ENCODE results near the gene MARCHF3.
"Not testable (repeated sequence)": the region's sequence is repeated elsewhere in the genome, so short reads cannot be mapped to it uniquely, and the experiment has no call there.

The MARCHF3 gene, protein sequence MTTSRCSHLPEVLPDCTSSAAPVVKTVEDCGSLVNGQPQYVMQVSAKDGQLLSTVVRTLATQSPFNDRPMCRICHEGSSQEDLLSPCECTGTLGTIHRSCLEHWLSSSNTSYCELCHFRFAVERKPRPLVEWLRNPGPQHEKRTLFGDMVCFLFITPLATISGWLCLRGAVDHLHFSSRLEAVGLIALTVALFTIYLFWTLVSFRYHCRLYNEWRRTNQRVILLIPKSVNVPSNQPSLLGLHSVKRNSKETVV

DNA sequence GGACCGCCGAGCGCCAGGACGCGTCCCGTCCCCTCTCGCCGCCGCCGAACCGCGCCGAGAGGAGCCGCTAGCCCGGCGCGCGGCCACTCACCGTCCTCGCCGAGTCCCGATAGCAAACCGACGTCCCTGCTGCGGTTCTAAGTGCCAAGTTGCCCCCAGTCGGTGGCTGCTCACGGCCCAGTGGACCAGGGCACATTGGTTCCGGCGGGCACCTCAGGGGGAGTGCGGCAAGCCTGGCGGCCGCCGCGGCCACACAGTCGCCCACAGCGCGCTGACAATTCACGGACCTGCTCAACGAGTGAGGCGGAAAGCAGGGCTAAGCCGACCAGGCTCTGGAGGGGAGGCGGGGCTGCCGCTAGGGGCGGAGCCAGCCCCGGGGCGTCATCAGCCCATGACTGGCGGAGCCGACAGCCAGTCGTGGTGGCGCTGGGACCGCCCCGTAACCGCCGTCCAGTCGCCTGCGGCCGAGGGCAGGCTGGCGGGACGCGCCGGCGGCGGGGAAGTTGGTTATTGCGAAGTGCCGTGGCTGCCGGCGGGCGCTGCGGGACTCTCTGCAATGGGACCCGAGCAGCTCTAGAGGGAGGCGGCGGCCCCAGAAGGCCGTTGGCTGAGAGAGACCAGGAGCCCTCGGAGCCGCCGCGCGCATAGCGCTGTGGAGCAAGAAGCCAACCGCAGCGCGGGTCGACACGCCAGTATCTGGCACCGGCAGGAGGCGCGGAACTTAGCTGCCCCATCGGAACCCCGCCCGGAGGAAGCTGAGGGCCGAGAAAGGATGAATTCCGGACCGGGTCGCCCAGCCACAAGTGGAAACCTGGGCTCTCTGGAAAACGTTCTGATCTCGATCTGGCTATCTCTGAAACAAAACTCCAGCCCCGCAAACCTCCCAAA is at the start of gene MARCHF3:
TSS of gene MARCHF3 (minus strand) at position 300 of the 888 bp plus-strand sequence. CDS start 112,387 bp downstream, outside the sequence.
- DNase-seq = peak; percentile 91

DNA sequence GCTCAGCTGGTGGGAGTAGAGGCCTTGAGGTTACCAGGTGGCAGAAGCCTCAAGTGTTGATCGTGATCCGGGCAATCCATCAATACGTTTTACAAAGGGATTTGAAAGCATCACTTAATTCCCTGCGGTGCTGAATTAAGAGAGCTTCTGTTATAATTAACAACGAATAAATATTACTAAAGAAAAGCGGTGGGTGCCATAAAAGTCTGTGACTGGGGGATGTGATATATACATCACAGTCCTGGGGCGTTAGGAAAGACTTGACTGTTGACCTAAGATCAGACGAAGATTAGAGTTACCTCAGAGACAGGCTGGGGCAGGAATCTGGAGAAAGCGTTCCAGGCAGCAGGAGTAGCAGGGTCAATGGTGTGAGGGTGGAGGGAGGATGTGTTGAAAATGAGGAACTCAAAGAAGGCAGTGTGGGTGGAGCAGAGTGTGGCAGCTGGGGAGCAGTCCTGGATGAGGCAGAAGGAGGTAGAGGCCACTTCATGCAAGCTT is 49.7 kb upstream of the MARCHF3 start:
- DNase-seq = peak; percentile 96

DNA sequence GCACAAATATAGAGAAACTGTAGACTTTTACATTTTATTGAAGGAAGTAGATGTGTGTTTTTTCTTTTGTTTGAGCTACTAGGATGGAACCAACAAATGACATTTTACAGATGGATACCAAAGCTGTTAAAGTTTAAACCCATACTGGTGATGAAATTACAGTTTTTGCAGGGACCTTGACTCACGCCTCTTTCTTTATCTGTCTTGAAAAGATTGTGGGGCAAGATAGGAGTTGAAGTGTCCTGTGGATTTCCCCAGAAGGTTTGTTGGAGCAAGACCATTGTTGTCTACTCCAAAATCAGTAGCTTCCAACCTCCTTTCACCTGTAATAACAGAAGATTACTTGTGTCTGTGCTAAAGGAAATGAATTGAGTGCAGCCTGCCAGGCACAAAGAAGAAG is 47.0 kb upstream of the MARCHF3 start:
- DNase-seq = no peak

DNA sequence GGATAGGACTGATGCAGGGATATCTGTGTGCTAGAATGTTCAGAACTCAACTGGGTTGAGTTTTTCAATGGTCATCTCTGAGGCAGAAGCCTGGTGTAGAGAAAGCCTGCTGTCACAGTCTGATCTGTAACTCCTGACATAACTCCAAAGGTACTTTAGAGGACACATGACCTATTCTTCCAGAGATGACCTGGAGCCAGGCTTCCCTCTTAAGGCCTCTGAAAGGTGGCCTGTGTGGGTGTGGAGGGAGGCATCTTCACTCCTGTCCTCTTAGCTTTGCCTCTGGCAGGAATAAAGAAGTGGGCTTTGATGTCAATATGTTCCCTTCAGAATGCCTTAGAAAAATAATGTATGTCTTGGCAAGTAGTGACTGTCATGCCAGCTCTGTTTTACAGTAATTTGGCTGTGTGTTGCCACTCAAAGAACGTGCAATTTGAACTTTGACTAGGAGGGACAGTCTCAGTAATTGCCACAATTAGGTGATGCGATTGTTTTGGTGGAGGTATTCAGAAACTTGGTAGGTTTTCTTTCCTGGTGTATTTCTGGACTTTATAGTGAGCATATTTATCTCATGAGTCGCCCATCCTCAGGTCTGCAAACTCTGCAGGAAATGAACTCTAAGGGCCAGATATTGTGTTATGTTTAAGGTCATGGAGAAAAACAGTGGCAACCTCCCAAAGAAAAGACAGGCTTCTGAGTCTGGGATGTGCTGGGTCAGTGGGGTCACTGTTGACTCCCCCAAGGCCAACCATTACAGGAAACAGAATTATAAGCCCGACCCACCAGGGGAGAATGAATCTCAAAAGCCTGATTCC is 46.2 kb upstream of the MARCHF3 start:
- no peak for DNase-seq

DNA sequence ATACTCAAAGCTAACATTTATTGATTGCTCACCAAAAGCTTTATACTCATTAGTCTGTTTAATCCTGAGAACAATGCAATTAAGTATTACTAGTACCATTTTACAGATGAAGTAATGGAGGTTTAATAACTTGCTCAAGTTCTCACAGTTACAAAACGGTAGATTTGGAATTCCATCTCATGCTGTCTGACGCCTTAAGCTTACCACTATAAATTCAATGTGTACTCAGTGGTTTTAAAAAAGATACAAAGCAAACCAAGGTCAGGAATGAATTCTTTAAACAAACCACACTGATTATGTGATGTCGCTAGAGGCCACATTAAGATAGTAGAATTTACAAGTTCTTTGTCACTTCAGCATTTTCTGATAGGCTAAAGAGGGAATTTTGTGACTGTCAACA is 44.1 kb upstream of the MARCHF3 start:
- no peak for DNase-seq

DNA sequence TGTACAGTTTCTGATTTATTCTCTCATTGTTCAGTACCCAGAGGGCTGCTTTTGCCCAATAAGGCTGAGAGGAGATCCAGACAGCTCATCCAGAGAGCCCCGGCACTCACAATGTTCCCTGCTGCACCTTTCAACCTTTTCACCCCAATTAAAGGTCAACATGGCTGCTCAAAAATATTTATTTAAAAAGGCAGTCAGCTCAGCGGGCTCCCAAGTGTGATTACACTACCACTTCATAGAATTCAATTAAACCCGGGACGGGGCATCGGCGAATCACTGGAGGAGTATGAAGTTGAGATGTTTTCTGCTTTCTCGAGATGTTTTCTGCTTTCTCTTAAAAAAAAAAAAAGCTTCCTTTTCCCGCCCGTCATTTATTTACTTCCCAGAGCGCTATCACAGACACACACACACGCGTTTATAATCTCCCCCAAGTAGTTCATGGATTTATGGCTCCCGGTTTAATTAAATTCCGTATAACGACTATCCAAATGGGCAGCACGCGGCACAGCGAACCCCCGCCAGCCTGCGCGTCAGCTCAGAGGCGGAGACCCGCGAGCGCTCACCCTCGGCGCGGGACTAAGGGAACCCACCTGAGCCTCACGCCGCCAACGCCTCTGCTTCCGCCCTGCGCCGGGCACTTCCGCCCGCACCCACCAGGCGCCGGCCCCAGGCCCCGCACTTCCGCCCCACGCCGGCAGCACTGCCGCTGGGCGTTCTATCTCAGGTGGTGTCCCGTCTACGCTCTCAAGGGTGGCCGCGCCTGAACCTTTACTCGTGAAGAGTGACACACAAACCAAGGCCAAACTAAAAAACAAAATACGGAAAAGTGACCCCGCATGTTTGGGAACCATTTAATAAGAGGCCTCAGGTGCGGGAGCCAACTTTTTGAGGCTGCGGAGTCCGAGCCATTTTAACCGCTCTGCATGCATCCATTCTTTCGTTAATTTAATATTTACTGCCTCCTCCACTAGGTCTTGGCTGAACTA is 42.8 kb upstream of the MARCHF3 start, which contains the start of gene C5orf63:
TSS of gene C5orf63 (minus strand) at position 642 of the 986 bp plus-strand sequence. CDS start 14,507 bp downstream, outside the sequence.
- peak; percentile 79 for DNase-seq

DNA sequence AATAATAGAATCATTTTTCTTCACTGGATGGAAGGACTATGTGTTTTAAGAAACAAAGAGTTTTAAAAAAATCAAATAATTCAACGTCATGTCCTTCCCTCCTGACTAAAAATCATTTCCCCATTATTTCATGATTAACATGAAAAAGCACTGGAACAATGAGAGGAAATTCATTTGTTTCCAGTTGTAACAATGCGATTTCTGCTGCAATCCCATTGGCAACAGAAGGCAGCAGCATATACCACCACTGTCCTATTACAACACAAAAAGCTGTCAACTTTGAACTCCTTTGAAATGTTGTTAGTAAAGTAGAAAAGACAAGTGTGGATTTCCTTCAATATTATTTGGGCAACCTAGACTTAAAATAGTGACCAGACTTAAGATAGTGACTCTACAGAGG is 39.9 kb upstream of the MARCHF3 start:
- DNase-seq = no peak

DNA sequence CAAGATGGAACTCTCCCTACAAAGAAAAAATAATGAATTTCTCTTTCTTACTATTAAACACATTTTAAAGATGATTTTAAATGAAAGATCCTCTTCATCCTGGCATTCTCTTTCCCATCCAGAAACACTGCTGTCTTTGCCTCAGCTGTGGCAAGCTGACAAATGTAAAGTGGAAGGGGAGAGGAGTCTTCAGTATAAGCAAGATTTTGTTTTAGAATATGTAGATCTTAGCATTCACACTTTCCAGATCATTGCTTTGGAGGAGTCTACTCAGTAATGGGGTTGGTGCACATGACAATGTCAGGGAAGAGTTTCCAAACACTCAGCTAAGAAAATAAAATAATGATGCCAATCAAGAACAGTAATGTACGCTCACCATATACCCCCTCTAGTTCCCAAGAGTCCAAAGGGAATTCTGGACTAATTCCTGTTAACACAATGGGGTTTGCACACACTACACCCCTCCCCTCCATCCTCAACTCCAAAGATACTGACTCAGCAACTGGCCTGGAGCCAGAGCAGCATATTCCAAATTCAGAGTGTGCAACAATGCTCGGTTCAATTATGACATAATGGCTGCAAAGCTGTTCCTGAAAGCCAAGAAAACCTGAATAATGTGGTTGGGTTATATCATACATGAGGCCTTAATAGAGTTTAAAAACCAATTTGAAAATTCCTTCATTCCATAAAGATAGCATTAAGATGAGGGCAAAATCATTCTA is 38.3 kb upstream of the MARCHF3 start:
- no peak for DNase-seq

DNA sequence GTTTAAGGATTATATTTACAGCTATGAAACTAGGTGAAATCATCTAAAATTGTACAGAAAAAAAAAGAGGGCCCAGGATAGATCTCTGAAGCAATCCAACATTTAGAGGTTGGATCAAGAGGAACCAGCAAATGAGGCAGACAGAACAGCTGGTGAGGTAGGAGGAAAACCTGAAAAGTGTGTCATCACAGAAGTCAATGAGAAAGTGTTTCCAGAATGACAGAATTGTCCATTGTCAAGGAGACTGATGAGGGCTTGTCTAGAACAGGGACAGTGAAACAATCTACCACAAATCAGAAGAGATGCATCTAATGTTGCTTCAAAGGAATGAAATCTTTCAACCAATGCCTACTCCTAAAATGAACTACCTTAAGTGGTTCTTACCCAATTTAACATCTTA is 36.4 kb upstream of the MARCHF3 start:
- DNase-seq = no peak

DNA sequence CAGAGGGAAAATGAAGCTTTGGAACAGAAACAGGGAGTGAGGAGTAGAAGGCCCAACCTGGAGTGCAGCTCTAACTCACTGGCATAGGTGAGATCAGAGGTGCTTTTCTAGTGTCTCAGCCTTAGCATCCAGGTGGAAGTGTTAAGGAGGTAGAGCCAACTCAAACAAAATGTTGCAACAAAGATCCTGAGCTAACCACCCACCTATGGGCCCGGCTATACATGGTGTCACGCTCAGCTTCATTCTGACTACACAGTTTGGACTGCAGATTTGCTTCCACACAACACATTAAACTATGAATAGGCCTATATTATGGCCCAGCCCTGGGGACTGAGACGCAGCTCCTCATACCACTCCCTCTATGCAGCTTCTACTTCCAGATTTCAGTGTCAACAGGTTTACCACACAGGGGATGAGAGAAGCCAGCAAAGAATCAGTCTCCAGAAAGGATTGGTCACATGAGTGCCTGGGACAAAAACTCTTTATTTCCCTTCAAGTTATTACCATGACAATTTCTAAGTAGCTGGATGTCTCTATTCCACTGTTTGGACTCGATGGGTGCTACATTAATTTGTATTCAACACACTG is 34.0 kb upstream of the MARCHF3 start:
- DNase-seq = no peak

DNA sequence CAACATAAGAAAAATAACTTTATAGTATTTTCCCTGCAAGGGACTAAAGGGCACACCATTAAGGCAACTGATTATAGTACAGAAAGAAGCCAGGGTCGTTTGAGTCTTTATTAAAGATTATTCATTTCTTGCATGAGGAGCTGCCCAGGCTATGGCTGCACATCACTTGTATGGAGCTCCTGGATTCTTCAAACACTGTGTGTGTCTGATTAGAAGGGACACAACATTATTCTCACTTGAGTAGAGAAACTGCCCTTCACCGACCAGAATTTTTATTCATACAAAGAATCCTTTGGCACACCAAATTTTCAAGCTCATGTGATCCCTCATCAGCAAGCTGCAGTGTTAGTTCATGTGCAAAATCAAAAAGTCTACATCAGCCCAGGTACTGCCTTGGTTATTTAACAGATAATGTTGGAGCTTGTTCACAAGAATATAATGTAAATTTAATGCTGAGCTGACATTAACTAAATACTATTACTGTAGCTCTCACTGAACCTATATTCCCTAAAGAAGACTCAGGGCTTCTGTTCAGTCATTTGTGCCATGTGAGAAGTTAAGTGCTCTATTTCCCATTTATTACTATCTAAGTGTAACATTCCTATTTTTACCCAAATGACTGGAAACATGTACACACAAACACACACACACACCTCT is 33.0 kb upstream of the MARCHF3 start:
- no peak for DNase-seq

DNA sequence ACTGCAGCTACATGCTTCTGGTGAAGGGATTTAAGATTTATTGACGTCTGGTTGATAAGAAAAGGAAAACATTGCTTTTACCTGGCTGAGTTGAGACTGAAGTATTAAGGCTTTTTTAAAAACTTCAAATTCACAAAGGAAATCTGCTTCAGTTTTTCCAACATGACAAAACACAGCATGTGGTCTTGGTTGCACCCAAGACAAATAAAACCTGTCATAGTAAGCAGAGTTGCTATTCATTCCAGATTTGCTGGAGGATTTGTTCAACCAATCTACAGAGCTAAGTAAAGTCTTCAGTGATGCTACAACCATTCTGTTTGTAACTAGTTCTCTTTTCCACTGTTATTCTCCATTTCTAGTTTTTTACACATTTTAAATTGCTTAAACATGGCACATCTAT is 31.6 kb upstream of the MARCHF3 start:
- no peak for DNase-seq

DNA sequence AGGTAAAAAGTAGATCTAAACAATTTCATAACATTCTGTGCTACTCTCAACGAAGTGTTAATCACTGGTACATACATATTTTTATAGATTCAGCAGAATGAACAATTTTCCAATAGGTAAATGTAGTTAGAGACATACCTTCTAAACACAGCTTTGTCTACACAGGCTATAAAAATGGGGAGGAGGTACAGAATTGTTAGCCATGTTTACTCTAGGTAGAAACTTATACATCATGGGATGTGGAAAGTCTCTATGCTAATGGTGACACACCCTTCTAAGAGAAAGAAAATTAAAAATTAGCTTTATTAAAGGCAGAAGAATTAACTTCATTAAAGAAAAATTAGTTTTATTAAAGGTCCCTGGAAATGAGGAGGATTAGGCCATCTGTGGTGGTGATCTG is 31.2 kb upstream of the MARCHF3 start:
- DNase-seq = no peak

DNA sequence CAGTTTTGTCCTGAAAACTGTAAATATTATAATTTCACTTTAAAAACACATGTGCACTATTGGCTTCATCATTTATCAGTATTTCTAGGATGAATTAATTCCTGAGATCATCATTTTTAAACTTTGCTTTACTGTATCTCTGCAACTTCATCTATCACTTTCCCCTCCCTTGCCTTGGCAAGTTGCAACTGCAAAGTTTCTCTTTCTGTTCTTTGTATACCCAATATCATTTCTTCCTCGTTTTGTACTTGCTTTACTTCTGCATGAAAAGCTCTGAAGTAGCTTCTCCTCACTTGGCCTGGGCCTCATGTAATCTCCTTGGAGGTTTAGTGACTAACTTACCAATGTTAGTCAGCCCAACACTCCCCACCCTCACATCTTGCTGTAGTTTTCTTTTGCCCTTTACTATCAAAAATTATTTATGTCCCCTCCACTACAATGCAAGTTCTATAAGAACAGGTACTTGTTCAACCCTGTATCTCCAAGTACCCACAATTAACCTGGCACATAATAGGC is 30.2 kb upstream of the MARCHF3 start:
- DNase-seq = no peak

DNA sequence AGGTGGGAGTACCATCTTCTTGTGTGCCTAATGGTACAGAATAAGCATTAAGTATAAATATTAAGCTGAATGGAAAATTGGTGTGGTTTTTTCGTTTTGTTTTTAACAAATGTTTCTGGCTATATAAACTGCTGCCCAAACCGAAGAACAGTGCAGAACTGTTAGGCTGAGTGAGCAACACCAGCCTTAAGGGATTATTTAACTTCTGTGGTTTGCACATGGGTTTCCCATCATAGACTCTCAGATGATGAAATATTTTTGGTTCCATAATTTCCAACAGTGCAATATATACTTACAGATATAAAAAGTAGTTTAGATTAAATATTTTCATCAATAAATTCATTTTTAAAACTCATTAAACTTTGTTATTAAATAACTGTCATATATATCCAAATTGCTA is 26.5 kb upstream of the MARCHF3 start:
- DNase-seq = no peak

DNA sequence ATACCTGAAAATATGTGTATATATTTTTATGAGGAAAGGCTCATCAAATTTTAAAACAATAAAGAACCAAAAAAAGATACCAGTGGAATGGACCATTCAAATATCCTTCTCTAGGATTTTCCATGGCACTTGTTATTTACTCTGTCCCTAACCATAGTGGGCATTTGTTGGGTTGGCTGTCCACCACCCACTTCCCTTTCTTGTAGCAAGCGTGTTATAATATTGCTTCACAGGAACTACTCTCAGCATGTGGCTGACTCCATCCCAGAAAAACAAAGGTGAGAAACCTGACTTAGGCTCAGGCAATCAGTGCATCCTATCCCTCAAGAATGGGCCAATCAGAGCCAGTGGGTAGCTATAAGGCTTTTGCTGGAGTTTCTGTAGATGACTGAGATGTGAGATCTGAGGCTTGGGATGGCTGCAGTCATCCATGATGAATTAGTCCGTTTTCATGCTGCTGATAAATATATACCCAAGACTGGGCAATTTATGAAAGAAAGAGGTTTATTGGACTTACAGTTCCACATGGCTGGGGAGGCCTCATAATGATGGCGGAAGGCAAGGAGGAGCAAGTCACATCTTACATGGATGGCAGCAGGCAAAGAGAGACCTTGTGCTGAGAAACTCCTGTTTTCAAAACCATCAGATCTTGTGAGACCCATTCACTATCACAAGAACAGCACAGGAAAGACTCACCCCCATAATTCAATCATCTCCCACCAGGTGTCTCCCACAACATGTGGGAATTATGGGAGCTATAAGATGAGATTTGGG is 25.7 kb upstream of the MARCHF3 start:
- no peak for DNase-seq

DNA sequence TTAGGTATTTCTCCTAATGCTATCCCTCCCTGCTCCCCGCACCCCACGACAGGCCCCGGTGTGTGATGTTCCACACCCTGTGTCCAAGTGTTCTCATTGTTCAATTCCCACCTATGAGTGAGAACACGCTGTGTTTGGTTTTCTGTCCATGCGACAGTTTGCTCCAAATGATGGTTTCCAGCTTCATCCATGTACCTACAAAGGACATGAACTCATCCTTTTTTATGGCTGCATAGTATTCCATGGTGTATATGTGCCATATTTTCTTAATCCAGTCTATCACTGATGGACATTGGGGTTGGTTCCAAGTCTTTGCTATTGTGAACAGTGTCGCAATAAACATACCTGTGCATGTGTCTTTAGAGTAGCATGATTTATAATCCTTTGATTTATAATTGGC is 23.2 kb upstream of the MARCHF3 start:
- not testable (repeated sequence) for DNase-seq

DNA sequence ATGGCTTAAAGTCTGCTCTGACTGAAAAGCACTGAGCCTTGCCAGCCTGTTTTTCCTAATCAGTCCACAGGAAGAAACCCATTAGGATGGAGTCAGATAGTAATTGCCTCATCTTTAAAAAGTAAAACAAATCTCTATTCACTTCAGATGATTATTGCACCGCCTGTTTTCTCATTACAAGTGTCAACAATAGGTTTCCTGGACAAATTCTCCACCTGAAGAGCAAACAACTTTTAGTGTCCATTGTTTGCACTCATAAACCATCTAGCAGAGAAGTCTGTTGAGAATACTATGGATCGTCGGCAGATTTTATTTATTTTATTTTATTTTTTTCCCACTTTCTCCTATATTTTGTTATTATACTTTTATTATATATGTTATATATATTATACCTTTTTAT is 22.7 kb upstream of the MARCHF3 start:
- DNase-seq = peak; percentile 74

DNA sequence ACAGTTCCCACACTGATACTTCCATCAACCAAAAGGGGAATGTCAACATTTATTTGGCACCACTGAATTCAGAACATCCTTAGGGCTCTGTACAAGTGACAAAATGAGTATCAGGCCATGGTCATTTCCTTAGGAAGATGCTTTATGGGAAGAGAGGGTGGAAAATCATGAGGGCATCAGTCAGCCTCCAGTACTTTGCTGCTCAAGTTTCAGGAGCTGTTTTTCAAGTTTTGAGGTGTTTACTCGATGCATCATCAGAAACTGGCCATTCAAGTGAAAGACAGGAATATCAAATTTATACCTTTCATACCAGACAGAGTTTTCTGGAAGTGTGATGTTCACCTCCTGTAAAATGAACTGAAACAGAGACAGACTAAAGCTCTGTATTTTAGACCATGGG is 21.2 kb upstream of the MARCHF3 start:
- no peak for DNase-seq

Data from COR-L47 (cell line).